Endothelial cell of umbilical vein (primary cell): ENCODE results near the gene B3GAT1. TPM values are rescaled to one million over a fixed set of nuclear protein-coding genes. Genes with fewer than 3 reads are reported as not detected.
"Not testable (repeated sequence)": the region's sequence is repeated elsewhere in the genome, so short reads cannot be mapped to it uniquely, and the experiment has no call there.

Experiments
- BruUV-seq: library from RNA; stranded (reverse); fragments of 400-500 nt; replicated peaks from 2 replicates; lab custom pipeline; 2021; lab: Mats Ljungman, UMichigan
- CTCF ChIA-PET: fragments of 300-600, 350-600 bp; sonication (Branson Sonifier 250); formaldehyde crosslinking; loops from one replicate; lab custom pipeline; 2021; ENCODE audit warnings: antibody characterized with exemption, inconsistent platforms; lab: Charles Lee
- POLR2A ChIA-PET: fragments of 300-600, 350-600 bp; sonication (Branson Sonifier 250); formaldehyde crosslinking; loops from one replicate; lab custom pipeline; 2021; ENCODE audit warnings: antibody characterized with exemption, inconsistent platforms; lab: Charles Lee
- DNase-seq: peaks from one replicate; pipeline ENCODE4 v3.0.0-alpha.2; 2011; ENCODE audit warnings: low read depth, low spot score
- FAIRE-seq: peaks from 2 replicates; lab custom pipeline; 2011; peaks lifted over from hg19 to GRCh38; lab: Jason Lieb, UNC
- H2AFZ ChIP-seq: 2 replicates; pipeline ENCODE4 v1.6.0; 2012; ENCODE audit warnings: low read depth, low read length, control low read depth, inconsistent platforms
- H3K27ac ChIP-seq: 2 replicates; pipeline ENCODE4 v1.5.1; 2011; ENCODE audit warnings: low read depth, mild to moderate bottlenecking, control low read depth, low read length, moderate library complexity; ENCODE audit not compliant: insufficient read depth
- H3K27me3 ChIP-seq, 2 experiments: 2 replicates each; pipeline versions ENCODE4 v1.6.0 to v1.6.1; 2011; ENCODE audit warnings: low read length in 2 of 2, mixed read lengths in 1 of 2; ENCODE audit not compliant: control insufficient read depth in 2 of 2, insufficient read depth in 2 of 2
- H3K36me3 ChIP-seq, 2 experiments: 2 replicates in 1 of 2; 3 replicates in 1 of 2; pipeline ENCODE4 v1.5.1; 2011; ENCODE audit warnings: low read length in 2 of 2, mild to moderate bottlenecking in 1 of 2, moderate library complexity in 1 of 2; ENCODE audit not compliant: control insufficient read depth in 2 of 2, insufficient read depth in 2 of 2; ENCODE audit errors: extremely low read depth in 1 of 2
- H3K4me1 ChIP-seq: 3 replicates; pipeline ENCODE4 v1.5.1; 2011; ENCODE audit warnings: mild to moderate bottlenecking, low read length; ENCODE audit not compliant: control insufficient read depth, insufficient read depth; ENCODE audit errors: extremely low read depth
- H3K4me2 ChIP-seq: 2 replicates; pipeline ENCODE4 v1.6.1; 2011; ENCODE audit warnings: low read length, control low read depth, mixed read lengths; ENCODE audit not compliant: insufficient read depth
- H3K4me3 ChIP-seq, 3 experiments: fragments of 200-600 bp in 1 of 3; sonication (generic), shearing (Covaris generic) in 1 of 3; replicated peaks in 1 of 3; 2 replicates each; pipeline ENCODE4 v1.5.1; 2011 to 2016; ENCODE audit warnings: control low read depth in 3 of 3, low read length in 3 of 3, mild to moderate bottlenecking in 2 of 3, inconsistent platforms in 1 of 3, low read depth in 1 of 3, moderate library complexity in 1 of 3; ENCODE audit not compliant: insufficient read depth in 1 of 3
- H3K79me2 ChIP-seq: 2 replicates; pipeline ENCODE4 v1.6.0; 2012; ENCODE audit warnings: low read length, inconsistent platforms; ENCODE audit not compliant: control insufficient read depth, insufficient read depth
- H3K9ac ChIP-seq: replicated peaks from 2 replicates; pipeline ENCODE3; 2011; ENCODE audit warnings: low read length, control low read depth; ENCODE audit not compliant: insufficient read depth; ENCODE audit errors: extremely low read depth
- H3K9me1 ChIP-seq: replicated peaks from 3 replicates; pipeline ENCODE4 v1.6.0; 2011; ENCODE audit warnings: mild to moderate bottlenecking, low read length; ENCODE audit not compliant: control insufficient read depth, insufficient read depth; ENCODE audit errors: extremely low read depth
- H3K9me3 ChIP-seq: replicated peaks from 2 replicates; pipeline ENCODE4 v1.5.1; 2012; ENCODE audit warnings: low read length, inconsistent platforms; ENCODE audit not compliant: control insufficient read depth, insufficient read depth
- H4K20me1 ChIP-seq: replicated peaks from 2 replicates; pipeline ENCODE3; 2011; ENCODE audit warnings: mild to moderate bottlenecking, low read length; ENCODE audit not compliant: control insufficient read depth, insufficient read depth; ENCODE audit errors: extremely low read depth
- GATA2 ChIP-seq: IDR thresholded peaks from 2 replicates; pipeline ENCODE4 v1.7.0; 2011; ENCODE audit warnings: low read depth, mild to moderate bottlenecking, moderate library complexity, mixed read lengths, low read length; ENCODE audit not compliant: insufficient read length, insufficient read depth
- MYC ChIP-seq: IDR thresholded peaks from one replicate; pipeline ENCODE4 v1.6.1; 2011; ENCODE audit warnings: mild to moderate bottlenecking, low read depth, low read length
- dilution Hi-C: fragments of 300-500 bp; cut with MboI; formaldehyde crosslinking; loops from one replicate; pipeline ENCODE4 v1.15.0; 2019; ENCODE audit warnings: low sequenced_read_pairs; ENCODE audit not compliant: extremely low pct_ligation_motif_present
- intact Hi-C: fragments of 100-400 bp; cut with micrococcal nuclease; formaldehyde crosslinking; loops from one replicate; pipeline ENCODE4 v1.10.0; 2022
- polyA plus RNA-seq, 4 experiments: library from polyadenylated mRNA; depleted of rRNA in 3 of 4; stranded (reverse) in 3 of 4; unstranded in 1 of 4; fragments of >200 nt; gene quantifications; 2 replicates each; pipeline versions ENCODE4 v1.2.1 to v1.2.3, GENCODE V29; 2011 to 2012; ENCODE audit warnings: missing spikeins in 1 of 4
- total RNA-seq: library from RNA; stranded (reverse); gene quantifications from 2 replicates; pipeline ENCODE4 v1.2.3, GENCODE V29; 2021

B3GAT1 gene
- total and polyA plus RNA-seq, 2 donors (not counting 3 experiments of a cell fraction or from before 2014, with no cell fraction given), result 0.01 TPM; not detected in 1

DNA sequence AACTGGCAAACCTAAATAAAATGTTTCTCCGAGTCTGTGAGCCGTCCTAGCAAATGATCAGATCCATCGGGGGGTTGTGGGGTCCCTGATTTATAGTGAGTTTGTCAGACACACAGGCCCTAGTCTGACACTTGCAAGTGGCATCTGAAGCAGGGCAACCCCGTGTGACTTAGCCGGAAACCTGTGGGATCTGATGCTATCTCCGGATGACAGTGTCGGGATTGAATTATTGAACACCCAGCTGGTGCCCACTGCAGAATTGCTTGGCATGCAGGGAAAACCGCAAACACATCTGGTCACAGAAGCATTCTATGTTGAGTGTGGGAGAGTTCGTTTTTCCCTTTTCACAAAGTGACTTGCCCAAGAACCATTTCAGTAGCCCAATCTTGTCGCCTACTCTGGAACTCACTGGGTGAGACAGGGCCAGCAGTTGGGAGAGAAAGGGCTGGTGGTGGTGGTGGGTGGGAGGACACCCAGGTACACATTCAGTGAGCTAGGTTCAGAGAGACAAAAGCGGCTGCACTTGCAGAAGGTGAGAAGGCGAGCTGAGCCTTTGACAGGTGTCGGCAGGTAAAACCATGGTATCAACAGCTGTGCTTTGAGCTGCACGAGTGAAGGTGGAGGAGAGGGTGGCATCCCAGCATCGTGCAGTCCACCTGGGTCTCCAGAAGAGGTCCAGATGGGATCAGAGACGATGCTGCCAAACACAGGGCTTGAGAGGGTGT, 33.7 kb upstream of the B3GAT1 start:
- CTCF ChIA-PET, result no interaction called here
- BruUV-seq, result no TSS peak
- H2AFZ ChIP-seq, result no peak overlapping the region

GRCh38 chr11:134444160-134445108, 32.4 kb upstream of the B3GAT1 start:
- intact Hi-C loops, FAIRE-seq, H4K20me1 ChIP-seq, H3K4me3 ChIP-seq, H3K4me1 ChIP-seq, H3K9me1 ChIP-seq, H3K9me3 ChIP-seq, DNase-seq, H3K9ac ChIP-seq, dilution Hi-C loops, H3K4me2 ChIP-seq, H3K36me3 ChIP-seq, H2AFZ ChIP-seq, CTCF ChIA-PET, BruUV-seq, H3K27ac ChIP-seq, H3K27me3 ChIP-seq, POLR2A ChIA-PET, H3K79me2 ChIP-seq: not testable (repeated sequence)

More for the DNA sequence above, 33.7 kb upstream of the B3GAT1 start:
- no peak for DNase-seq
- intact Hi-C loops (no loop called here), dilution Hi-C loops (no loop called here)
- H3K4me2 ChIP-seq, result no peak overlapping the region
- H3K79me2 ChIP-seq, result no peaks in the 10 kb centered on the region
- FAIRE-seq, result no peak
- H3K4me1 ChIP-seq, result no peaks in the 10 kb centered on the region
- no peak overlapping the region for H3K27ac ChIP-seq
- TF ChIP-seq GATA2 (no peak), MYC (no peak)
- no peaks in the 10 kb centered on the region for H3K36me3 ChIP-seq
- H3K4me3 ChIP-seq, result no peak overlapping the region
- POLR2A ChIA-PET, result no interaction called here
- H3K27me3 ChIP-seq, result no peaks in the 10 kb centered on the region
- H3K9me3 ChIP-seq, result peaks cover 2% of the 10 kb centered on the region
- H3K9ac ChIP-seq, result no peak overlapping the region
- H3K9me1 ChIP-seq, result no peaks in the 10 kb centered on the region
- no peaks in the 10 kb centered on the region for H4K20me1 ChIP-seq
